HL-60 (cell line): ENCODE data around the gene ZSCAN12.

Experiments
- DNase-seq, 2 experiments: peaks; one replicate each; pipeline ENCODE4 v3.0.0-alpha.2; 2010 to 2020; ENCODE audit warnings: low read depth in 1 of 2, low spot score in 1 of 2
- H3K27ac ChIP-seq: fragments of 250-450 bp; sonication (Bioruptor Pico); replicated peaks from 2 replicates; pipeline ENCODE4 v1.5.1; 2020; ENCODE audit warnings: mild to moderate bottlenecking, moderate library complexity
- H3K27me3 ChIP-seq: fragments of 250-450 bp; sonication (Bioruptor Pico); 2 replicates; pipeline ENCODE4 v1.5.1; 2021; ENCODE audit warnings: mild to moderate bottlenecking, moderate library complexity; ENCODE audit not compliant: insufficient read depth, poor library complexity, severe bottlenecking
- H3K4me3 ChIP-seq: replicated peaks from 2 replicates; pipeline ENCODE4 v1.5.1; 2011; ENCODE audit warnings: mild to moderate bottlenecking, control low read depth, low read length; ENCODE audit not compliant: insufficient read depth
- CTCF ChIP-seq: IDR thresholded peaks from one replicate; pipeline ENCODE4 v1.5.1; 2011; ENCODE audit warnings: low read length, control low read depth, inconsistent platforms; ENCODE audit not compliant: insufficient read depth
- GABPA ChIP-seq: IDR thresholded peaks from 2 replicates; pipeline ENCODE4 v1.6.1; 2012; ENCODE audit warnings: low read depth
- POLR2AphosphoS5 ChIP-seq: IDR thresholded peaks from 2 replicates; pipeline ENCODE4 v1.6.1; 2012; ENCODE audit warnings: low read depth
- REST ChIP-seq: IDR thresholded peaks from 2 replicates; pipeline ENCODE4 v1.6.1; 2012; ENCODE audit warnings: low read depth; ENCODE audit not compliant: insufficient replicate concordance
- SPI1 ChIP-seq: IDR thresholded peaks from 2 replicates; pipeline ENCODE4 v1.6.1; 2012; ENCODE audit warnings: low read depth, mild to moderate bottlenecking, borderline replicate concordance

ZSCAN12 gene

GRCh38 chr6:28343898-28344677 is 55.5 kb downstream of the ZSCAN12 start:
- H3K27me3 ChIP-seq = no peaks in the 10 kb centered on the region
- TF ChIP-seq SPI1 = no peak
- no peak for TF ChIP-seq POLR2AphosphoS5
- no peak for TF ChIP-seq GABPA
- no peak for TF ChIP-seq CTCF
- H3K27ac ChIP-seq = no peak overlapping the region

GRCh38 chr6:28340310-28341095 is 59.0 kb downstream of the ZSCAN12 start:
- Histone ChIP-seq H3K4me3 (no peak overlapping the region), H3K27me3 (no peaks in the 10 kb centered on the region), H3K27ac (no peak overlapping the region)
- no peak for DNase-seq
- no peak for TF ChIP-seq GABPA
- no peak for TF ChIP-seq SPI1
- no peak for TF ChIP-seq CTCF
- TF ChIP-seq POLR2AphosphoS5 = no peak
- TF ChIP-seq REST = no peak

More at GRCh38 chr6:28343898-28344677, 55.5 kb downstream of the ZSCAN12 start:
- no peak for DNase-seq
- H3K4me3 ChIP-seq = no peak overlapping the region

GRCh38 chr6:28337121-28337520 is 62.4 kb downstream of the ZSCAN12 start:
- no peak overlapping the region for H3K4me3 ChIP-seq
- H3K27ac ChIP-seq = peak overlapping the region; percentile 98
- TF ChIP-seq SPI1 (peak; percentile 77), CTCF (no peak)
- peak in 1 of 2 experiments; percentile 18 for DNase-seq
- no peaks in the 10 kb centered on the region for H3K27me3 ChIP-seq

- H3K27me3 ChIP-seq = no peaks in the 10 kb centered on the region
- peak overlapping the region; percentile 60 for H3K4me3 ChIP-seq
- TF ChIP-seq GABPA (no peak; the same call in 1 of the 2 replicates), POLR2AphosphoS5 (peak; percentile 1; the same call in 1 of the 2 replicates), REST (no peak), SPI1 (peak; percentile 89), CTCF (no peak)
- H3K27ac ChIP-seq = peak overlapping the region; percentile 98
- peak; percentile 84 to 92 for DNase-seq
These were observed 63.0 kb downstream of the ZSCAN12 start for GRCh38 chr6:28336284-28337120.
